ENCODE measurements around the gene LRRC26. TPM values are rescaled to one million over a fixed set of nuclear protein-coding genes. Genes with fewer than 3 reads are reported as not detected.

LRRC26 gene
- polyA plus RNA-seq, 1 experiment: not detected

DNA sequence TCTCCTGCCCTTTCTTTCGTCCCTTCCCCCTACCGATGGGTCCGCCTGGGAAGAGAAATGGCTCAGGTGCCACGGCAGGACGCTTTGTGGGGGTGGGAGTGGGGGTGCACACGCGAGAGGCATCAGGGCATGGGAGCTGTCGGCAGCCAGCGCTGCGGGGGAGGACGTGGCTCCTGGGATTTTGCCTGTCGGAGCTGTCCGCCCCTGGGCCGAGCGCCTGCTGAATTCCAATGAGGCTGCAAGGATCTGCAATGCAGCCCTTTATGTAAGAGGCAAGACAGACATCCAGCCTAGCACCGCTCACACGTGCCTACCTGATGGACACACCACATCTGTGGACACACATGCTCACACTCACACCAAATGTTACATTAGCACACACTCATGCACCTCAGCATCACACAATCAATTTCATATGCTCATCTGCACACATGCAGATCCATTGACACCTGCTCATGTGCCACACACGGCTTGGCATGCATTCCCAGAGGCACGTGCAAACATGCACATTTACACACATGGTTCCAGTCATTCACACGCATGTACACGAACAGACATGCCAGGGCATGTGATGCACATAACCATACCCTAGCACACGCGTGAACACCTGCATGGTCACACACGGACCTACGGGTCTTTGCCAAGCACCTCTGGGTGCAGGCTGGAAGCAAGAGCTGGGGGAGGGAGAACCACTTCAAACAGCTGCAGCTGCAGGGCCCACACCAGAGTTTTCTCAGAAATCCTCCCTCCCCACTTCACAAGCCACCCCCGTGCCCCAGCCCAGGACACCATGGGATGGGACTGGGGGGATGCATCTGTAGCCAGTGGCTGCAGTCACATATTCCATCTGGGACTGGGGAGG lies 29.5 kb downstream of the LRRC26 start:
- no peak for TF ChIP-seq CTCF (IDR thresholded peaks at IDR 0.05; ENCODE audit: low read depth, low read length)
- DNase-seq (ENCODE audit: low read depth, low spot score): no peak
- H3K27me3 ChIP-seq (ENCODE audit: control insufficient read depth, insufficient read depth, low read length): peaks cover 52% of the 10 kb centered on the region
- ChIA-PET CTCF (interaction anchor here (0.6 kb wide), 1 partner anchor 13 kb away, joined by 6 read pairs; no protein-coding TSS in a partner anchor), POLR2A (interaction anchor here (2.3 kb wide), 1 partner anchor 10 kb away, joined by 12 read pairs; no protein-coding TSS in a partner anchor)
- no peak overlapping the region for H3K27ac ChIP-seq (ENCODE audit: low read depth, low read length)
- H3K4me3 ChIP-seq (ENCODE audit: low read depth, low read length): no peak overlapping the region
- no peaks in the 10 kb centered on the region; the same call in 1 of the 2 replicates for H3K9me3 ChIP-seq (ENCODE audit: control insufficient read depth, insufficient read depth, low read length)

- POLR2A ChIA-PET: interaction anchor here (2.3 kb wide), 1 partner anchor 10 kb away, joined by 12 read pairs; no protein-coding TSS in a partner anchor
- CTCF ChIA-PET: no interaction called here
- TF ChIP-seq CTCF (IDR thresholded peaks at IDR 0.05; ENCODE audit: low read depth, low read length): no peak
- no peaks in the 10 kb centered on the region; the same call in 1 of the 2 replicates for H3K9me3 ChIP-seq (ENCODE audit: control insufficient read depth, insufficient read depth, low read length)
- no peak for DNase-seq (ENCODE audit: low read depth, low spot score)
- H3K27ac ChIP-seq (ENCODE audit: low read depth, low read length): no peak overlapping the region
- H3K4me3 ChIP-seq (ENCODE audit: low read depth, low read length): no peak overlapping the region
- peaks cover 52% of the 10 kb centered on the region for H3K27me3 ChIP-seq (ENCODE audit: control insufficient read depth, insufficient read depth, low read length)
Measured at GRCh38 chr9:137139468-137140150, 30.2 kb downstream of the LRRC26 start.

- ChIA-PET CTCF (interaction anchor here (1.0 kb wide), 1 partner anchor 9 kb away, joined by 11 read pairs; no protein-coding TSS in a partner anchor), POLR2A (interaction anchor here (2.3 kb wide), 1 partner anchor 9 kb away, joined by 12 read pairs; no protein-coding TSS in a partner anchor)
- no peak for DNase-seq (ENCODE audit: low read depth, low spot score)
- Histone ChIP-seq H3K27me3 (ENCODE audit: control insufficient read depth, insufficient read depth, low read length) (peaks cover 52% of the 10 kb centered on the region), H3K27ac (ENCODE audit: low read depth, low read length) (no peak within 1 kb of the TSS), H3K4me3 (ENCODE audit: low read depth, low read length) (no peak within 1 kb of the TSS), H3K9me3 (ENCODE audit: control insufficient read depth, insufficient read depth, low read length) (no peaks in the 10 kb centered on the region; the same call in 1 of the 2 replicates)
- TF ChIP-seq CTCF (IDR thresholded peaks at IDR 0.05; ENCODE audit: low read depth, low read length): no peak
Measured at GRCh38 chr9:137138722-137139467, 31.0 kb downstream of the LRRC26 start, which contains the start of gene GRIN1. GRIN1 (plus strand) TSS chr9:137139154; CDS start chr9:137139487, 333 bp downstream.

DNA sequence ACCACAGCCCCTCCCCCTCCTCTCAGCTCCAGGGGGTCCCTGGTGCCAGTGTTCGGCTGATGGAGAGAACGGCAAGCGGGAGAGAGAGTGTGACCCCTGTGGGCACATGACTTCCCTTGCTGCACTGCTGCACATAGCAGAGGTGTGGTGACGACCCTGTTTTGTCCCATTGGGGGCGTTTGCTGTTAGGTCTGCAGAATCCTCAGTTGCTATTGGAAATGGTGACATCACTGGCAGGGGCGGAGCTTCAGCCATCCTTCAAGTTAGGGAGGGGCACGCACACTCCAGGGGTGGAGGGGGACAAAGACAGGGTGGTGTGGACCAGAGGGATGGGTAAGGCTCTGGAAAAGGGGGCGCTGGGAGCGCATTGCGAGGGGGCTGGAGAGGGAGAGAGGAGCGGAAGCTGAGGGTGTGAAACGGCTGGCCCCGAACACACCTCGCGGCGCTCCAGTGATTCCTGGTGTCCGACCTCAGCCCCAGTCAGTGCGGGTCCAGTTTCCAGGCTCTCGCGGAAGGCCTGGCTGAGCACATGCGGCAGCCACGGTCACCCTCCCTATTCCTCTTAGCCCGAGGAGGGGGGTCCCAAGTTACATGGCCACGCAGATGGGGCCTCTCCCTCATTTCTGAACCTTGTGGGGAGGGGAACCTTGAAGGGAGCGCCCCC lies 31.7 kb downstream of the LRRC26 start:
- no peak for DNase-seq (ENCODE audit: low read depth, low spot score)
- ChIA-PET CTCF (interaction anchor here (0.6 to 1.0 kb wide), 2 partner anchors 9 to 14 kb away, joined by 3 to 11 read pairs; no protein-coding TSS in a partner anchor), POLR2A (interaction anchor here (2.3 kb wide), 1 partner anchor 8 kb away, joined by 12 read pairs; no protein-coding TSS in a partner anchor)

More for the DNA sequence above, 31.7 kb downstream of the LRRC26 start:
- no peaks in the 10 kb centered on the region; the same call in 1 of the 2 replicates for H3K9me3 ChIP-seq (ENCODE audit: control insufficient read depth, insufficient read depth, low read length)
- H3K27me3 ChIP-seq (ENCODE audit: control insufficient read depth, insufficient read depth, low read length): peaks cover 49% of the 10 kb centered on the region
- TF ChIP-seq CTCF (IDR thresholded peaks at IDR 0.05; ENCODE audit: low read depth, low read length): no peak
- no peak overlapping the region for H3K4me3 ChIP-seq (ENCODE audit: low read depth, low read length)
- no peak overlapping the region for H3K27ac ChIP-seq (ENCODE audit: low read depth, low read length)
